Bronchial epithelial cell (primary cell): ENCODE measurements around the gene ITSN2. TPM values are rescaled to one million over a fixed set of nuclear protein-coding genes. Genes with fewer than 3 reads are reported as not detected.

Experiments used
- DNase-seq: peaks from one replicate; pipeline ENCODE4 v3.0.0-alpha.2; 2010; ENCODE audit warnings: low read depth
- FAIRE-seq: peaks from 2 replicates; lab custom pipeline; 2011; peaks lifted over from hg19 to GRCh38; lab: Jason Lieb, UNC
- H3K27me3 ChIP-seq: 2 replicates; pipeline ENCODE4 v1.5.1; 2011; ENCODE audit warnings: low read length; ENCODE audit not compliant: control insufficient read depth, insufficient read depth
- H3K36me3 ChIP-seq: 2 replicates; pipeline ENCODE4 v1.5.1; 2011; ENCODE audit warnings: low read length; ENCODE audit not compliant: control insufficient read depth, insufficient read depth
- H3K4me3 ChIP-seq: 2 replicates; pipeline ENCODE4 v1.5.1; 2011; ENCODE audit warnings: mild to moderate bottlenecking, low read depth, low read length, control low read depth
- total RNA-seq: library from RNA; depleted of rRNA; stranded (reverse); fragments of >200 nt; gene quantifications from 2 replicates; pipeline ENCODE4 v1.2.1, GENCODE V29; 2014
- TF ChIP-seq, protein P1 (sequence below): IDR thresholded peaks from 2 replicates; pipeline ENCODE4 v1.5.1; 2011; ENCODE audit warnings: mild to moderate bottlenecking, moderate library complexity, low read length, control low read depth, inconsistent platforms; ENCODE audit not compliant: insufficient read depth, severe bottlenecking

The ITSN2 gene
- total RNA-seq, 1 donor from 2014 or later = 26.3 TPM

- FAIRE-seq (no peak), DNase-seq (no peak)
- Histone ChIP-seq H3K36me3 (no peaks in the 10 kb centered on the region), H3K27me3 (no peaks in the 10 kb centered on the region), H3K4me3 (no peak overlapping the region)
- TF ChIP-seq, protein P1, sequence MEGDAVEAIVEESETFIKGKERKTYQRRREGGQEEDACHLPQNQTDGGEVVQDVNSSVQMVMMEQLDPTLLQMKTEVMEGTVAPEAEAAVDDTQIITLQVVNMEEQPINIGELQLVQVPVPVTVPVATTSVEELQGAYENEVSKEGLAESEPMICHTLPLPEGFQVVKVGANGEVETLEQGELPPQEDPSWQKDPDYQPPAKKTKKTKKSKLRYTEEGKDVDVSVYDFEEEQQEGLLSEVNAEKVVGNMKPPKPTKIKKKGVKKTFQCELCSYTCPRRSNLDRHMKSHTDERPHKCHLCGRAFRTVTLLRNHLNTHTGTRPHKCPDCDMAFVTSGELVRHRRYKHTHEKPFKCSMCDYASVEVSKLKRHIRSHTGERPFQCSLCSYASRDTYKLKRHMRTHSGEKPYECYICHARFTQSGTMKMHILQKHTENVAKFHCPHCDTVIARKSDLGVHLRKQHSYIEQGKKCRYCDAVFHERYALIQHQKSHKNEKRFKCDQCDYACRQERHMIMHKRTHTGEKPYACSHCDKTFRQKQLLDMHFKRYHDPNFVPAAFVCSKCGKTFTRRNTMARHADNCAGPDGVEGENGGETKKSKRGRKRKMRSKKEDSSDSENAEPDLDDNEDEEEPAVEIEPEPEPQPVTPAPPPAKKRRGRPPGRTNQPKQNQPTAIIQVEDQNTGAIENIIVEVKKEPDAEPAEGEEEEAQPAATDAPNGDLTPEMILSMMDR = no peak
Measured at GRCh38 chr2:24190503-24190902, 169.8 kb downstream of the ITSN2 start.

DNA sequence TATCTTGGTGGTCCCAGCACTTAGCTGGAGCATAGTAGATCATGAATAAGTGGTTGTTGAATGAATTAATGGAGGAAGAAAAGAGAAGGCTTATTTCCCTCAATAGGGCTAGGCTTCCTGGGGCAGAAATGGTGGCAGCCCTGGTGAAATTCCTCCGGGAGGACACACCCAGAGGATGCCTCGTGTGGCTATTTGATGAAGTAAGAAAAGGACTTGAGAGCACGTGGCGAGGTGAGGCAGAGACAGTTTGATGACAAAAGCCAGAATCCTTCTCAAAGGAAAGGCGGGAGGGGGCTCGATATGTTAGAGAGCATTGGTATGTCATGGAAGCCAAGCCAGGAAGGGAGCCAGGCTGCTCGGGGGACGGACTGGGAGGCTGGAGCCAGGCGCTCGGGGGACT is 170.8 kb downstream of the ITSN2 start:
- no peaks in the 10 kb centered on the region for H3K27me3 ChIP-seq
- H3K36me3 ChIP-seq = no peaks in the 10 kb centered on the region
- H3K4me3 ChIP-seq = no peak overlapping the region
- DNase-seq (no peak), FAIRE-seq (no peak)
- TF ChIP-seq, protein P1 = no peak

- Histone ChIP-seq H3K36me3 (no peaks in the 10 kb centered on the region), H3K27me3 (peaks cover 1% of the 10 kb centered on the region), H3K4me3 (no peak overlapping the region)
- TF ChIP-seq, protein P1 = no peak
- FAIRE-seq = no peak
- DNase-seq = peak; percentile 5
Measured at GRCh38 chr2:24183366-24184069, 176.8 kb downstream of the ITSN2 start.

- TF ChIP-seq, protein P1 = no peak
- Histone ChIP-seq H3K27me3 (peaks cover 2% of the 10 kb centered on the region), H3K4me3 (no peak overlapping the region), H3K36me3 (no peaks in the 10 kb centered on the region)
- DNase-seq (no peak), FAIRE-seq (no peak)
Measured at GRCh38 chr2:24182507-24182906, 177.8 kb downstream of the ITSN2 start.

DNA sequence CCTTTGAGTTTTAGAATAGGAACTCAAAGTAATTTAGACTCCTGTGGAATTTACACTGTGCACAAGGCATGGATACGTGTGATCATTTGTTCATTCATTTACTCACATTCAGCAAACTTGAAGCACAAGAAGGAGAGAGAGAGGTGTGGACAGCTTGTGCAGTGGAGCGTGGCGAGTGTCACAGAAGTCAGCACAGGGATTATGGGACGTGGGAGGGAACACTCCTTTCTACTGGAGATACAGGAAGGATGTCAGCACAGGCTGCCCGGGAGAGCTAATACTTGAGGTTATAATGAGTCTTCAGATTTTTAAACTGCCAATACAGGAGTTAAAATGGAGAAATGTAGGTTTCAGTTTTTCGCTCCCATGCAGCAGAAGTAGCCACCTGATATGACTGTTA is 178.5 kb downstream of the ITSN2 start:
- Histone ChIP-seq H3K36me3 (no peaks in the 10 kb centered on the region), H3K4me3 (no peak overlapping the region), H3K27me3 (peaks cover 2% of the 10 kb centered on the region)
- TF ChIP-seq, protein P1 = no peak
- FAIRE-seq (no peak), DNase-seq (peak; percentile 3)

DNA sequence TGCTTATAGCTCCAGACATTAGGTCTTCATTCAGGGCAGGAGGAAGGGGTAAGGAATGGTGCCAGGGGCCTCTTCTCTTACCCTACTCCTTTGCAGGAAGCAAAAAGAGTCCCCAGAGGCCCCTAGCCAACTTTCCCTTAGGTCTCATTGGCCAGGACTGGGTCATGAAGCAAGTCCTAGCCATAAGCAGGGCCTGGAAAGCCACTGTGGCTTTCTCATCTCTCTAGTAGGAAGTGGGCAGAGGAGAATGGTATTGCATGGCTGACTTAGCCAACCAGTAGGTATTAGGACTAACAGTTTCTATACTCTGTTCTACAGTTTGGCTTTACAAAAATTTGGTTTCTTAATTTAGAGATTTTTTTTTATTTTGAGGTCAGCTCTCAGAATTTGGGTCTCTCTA is 180.7 kb downstream of the ITSN2 start:
- H3K4me3 ChIP-seq = no peak overlapping the region
- H3K36me3 ChIP-seq = no peaks in the 10 kb centered on the region
- FAIRE-seq = no peak
- TF ChIP-seq, protein P1 = no peak
- DNase-seq = no peak
- H3K27me3 ChIP-seq = peaks cover 2% of the 10 kb centered on the region
